Activated CD4-positive, CD25-positive, alpha-beta regulatory T cell (primary cell): ENCODE measurements around the gene GTPBP1.

Source experiments
- DNase-seq, 4 experiments: peaks; one replicate each; lab custom pipeline; 2025; lab: John Stamatoyannopoulos, UW

GTPBP1 gene

GRCh38 chr22:38740116-38740723 lies 34.5 kb downstream of the GTPBP1 start:
- no peak for DNase-seq

- no peak for DNase-seq
These were observed 35.0 kb downstream of the GTPBP1 start for GRCh38 chr22:38740754-38741153.

GRCh38 chr22:38741166-38741565 lies 35.4 kb downstream of the GTPBP1 start:
- DNase-seq, result no peak

GRCh38 chr22:38741576-38741975 lies 35.8 kb downstream of the GTPBP1 start:
- no peak for DNase-seq

GRCh38 chr22:38742176-38742942 lies 36.6 kb downstream of the GTPBP1 start:
- DNase-seq, result no peak

- DNase-seq, result no peak
These were observed 39.2 kb downstream of the GTPBP1 start for GRCh38 chr22:38744981-38745380.

DNA sequence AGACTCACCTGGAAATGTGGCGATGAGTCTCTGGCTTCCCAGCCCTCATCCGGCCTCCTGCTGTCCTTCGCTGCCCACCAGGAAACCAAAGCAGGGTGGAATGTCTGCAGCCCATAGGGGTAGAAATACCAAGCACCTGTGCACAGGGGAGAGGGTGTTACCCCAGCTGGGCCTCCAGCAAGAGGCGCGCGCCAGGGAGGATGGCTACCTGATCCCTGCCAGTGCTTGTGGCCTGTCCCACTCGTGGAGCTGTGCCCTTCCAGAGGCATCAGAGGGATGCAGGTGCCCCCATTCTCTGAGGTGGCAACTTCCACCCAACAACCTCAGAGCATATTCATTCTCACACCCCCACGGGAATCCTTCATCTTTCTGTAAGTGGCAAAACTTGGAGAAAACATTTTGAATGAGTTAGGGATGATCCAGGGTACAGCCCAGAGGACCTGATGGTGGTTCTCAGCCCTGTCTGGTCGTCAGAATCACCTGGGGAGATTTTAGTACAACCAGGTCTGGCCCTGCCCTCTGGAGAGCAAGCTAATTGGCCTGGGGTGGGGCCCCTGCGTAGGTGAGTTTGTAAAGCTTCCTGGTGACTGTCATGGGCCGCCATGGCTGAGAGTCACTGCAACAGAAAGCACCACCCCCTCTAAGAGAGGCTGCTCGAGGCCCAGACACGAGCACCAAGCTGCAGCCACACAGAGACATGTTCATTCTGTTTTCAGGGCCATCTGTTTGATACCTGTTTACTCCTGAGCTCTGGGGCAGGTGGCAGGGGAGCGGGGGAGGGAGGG lies 40.1 kb downstream of the GTPBP1 start:
- no peak for DNase-seq

GRCh38 chr22:38748487-38749136 lies 42.9 kb downstream of the GTPBP1 start:
- DNase-seq, result no peak

DNA sequence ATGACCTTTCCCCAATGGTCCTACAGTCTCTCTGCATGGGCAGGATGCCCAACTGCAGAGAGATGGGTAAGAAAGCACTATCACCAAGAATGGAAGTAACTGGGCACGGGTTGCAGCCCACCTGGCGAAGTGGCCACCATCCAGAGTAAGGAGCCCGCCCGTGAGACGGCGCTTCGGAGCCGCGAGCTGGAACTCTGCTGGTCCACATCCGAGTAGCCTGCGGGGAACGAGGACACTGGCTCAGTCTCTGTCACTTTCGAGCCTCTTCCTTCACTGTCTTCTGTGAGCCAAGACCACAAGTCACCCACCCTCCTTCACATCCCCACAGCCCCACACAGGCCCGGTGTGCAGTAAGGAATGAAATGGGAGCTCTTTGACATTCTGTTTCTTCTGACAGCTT lies 44.4 kb downstream of the GTPBP1 start:
- no peak for DNase-seq

DNA sequence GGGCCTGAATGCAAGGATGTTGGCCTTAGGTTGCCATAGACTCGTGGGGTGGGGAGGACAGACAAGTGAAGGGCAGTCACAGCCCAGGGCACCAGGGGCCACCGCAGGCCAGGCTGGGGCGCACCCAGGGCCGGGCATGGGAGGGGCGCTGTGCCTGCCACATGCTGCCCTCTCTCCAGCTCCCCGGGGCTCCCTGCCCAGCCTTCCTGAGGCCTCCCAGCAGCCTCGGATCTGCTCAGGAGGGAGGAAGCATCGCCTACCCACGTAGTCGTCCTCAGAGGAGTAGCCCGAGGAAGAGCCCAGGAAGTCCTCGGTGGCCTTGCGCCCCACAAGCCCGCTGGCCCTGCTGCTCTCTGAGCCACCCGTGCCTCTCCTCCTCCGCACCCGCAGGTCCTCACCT lies 44.9 kb downstream of the GTPBP1 start:
- no peak for DNase-seq

- DNase-seq, result no peak
These were observed 45.3 kb downstream of the GTPBP1 start for GRCh38 chr22:38751066-38751421.

GRCh38 chr22:38751422-38752346 lies 45.9 kb downstream of the GTPBP1 start:
- DNase-seq, result peak; percentile 21 to 74 (median 46)

DNA sequence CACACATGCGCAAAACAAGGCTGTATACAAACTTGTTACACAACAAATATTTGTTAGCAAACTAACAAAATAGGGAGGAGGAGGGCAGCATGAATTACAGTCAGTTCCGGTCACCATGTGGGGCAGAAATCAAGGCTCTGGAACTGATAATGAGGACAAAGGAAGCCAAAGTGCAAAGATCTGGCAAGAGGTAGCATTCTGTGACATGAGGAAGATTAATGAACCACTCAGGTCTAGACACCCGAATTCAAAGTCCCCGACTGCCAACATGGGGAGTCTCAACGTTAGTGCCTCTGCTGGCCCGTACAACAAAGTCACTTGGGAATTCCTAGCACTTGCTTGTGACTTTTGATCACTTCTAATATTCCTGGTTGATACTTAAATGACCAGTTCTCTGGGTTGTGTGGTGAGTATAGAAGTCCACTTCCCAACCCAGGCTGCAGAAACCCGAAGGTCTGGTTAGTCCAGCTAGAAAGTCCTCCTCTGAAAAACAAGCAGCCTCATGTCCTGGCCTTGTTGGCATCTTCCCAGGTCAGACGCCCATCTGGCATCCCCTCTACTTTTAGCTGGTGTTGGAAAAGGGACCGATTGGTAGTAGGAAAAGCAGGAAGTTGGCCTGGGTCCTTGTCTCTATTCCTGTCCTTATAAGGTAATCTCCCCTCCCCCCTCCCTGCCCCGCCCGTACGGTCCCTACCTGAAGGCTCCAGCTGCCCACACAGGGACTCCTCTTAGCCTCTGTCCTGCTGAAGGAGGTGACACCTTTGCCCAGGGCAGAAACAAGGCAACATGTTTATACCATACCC lies 48.4 kb downstream of the GTPBP1 start:
- DNase-seq, result no peak

DNA sequence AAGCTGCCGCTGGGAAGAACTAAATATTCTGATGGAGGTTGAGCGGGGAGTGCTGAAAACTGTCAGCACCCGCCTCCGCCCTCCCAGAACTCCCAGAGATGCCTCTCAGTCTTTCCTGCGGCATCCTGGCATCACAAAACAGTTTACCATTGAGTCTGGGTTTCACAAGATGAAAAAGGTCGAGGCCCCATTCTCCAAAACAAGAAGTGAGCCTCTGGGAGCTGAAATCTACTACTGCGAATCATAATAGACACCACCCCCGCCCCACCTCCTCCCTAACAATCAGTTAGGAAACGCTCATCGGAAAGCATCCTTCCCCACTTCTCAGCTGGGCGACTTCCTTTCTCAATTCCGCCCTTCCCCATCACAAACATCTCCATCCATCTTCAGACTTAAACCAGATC lies 49.0 kb downstream of the GTPBP1 start:
- no peak for DNase-seq

DNA sequence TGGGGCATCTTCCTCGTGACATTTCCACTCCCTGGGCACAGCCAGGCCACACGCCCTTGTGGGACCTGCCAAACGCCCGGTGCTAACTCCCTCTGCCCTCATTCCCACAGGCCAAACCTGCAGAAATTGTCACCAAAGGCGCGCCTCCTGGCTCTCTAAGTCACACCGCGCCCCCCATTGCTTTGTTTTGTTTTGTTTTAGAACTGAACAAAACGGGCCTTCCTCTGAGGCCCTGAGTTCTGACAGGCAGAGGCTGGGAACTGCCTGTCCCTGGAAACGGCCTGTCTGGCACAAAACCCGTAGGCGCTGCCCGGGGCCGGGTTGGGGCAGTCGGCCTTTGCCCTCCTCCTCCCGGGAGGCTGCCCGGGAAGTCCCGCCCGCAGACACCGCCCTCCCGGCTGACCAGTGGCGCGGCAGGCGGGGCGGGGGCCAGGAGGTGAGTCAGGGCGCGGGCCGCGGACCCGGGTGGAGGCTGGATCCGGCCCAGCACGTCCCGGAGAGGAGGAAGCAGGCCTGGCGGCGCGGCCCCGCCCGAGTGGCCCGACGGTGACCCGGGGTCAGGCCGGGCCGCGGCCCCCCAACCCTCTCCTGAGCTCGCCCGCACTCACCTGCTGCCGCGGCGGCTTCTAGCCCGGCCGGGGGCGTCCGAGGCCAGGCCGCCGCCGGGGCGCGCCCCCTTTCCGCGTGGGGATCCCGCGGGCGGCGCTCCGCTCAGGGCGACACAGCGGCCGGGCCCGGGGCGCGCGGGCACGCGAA lies 49.6 kb downstream of the GTPBP1 start:
- DNase-seq, result peak in 3 of 4 experiments; percentile 19 to 47 (median 37)

DNA sequence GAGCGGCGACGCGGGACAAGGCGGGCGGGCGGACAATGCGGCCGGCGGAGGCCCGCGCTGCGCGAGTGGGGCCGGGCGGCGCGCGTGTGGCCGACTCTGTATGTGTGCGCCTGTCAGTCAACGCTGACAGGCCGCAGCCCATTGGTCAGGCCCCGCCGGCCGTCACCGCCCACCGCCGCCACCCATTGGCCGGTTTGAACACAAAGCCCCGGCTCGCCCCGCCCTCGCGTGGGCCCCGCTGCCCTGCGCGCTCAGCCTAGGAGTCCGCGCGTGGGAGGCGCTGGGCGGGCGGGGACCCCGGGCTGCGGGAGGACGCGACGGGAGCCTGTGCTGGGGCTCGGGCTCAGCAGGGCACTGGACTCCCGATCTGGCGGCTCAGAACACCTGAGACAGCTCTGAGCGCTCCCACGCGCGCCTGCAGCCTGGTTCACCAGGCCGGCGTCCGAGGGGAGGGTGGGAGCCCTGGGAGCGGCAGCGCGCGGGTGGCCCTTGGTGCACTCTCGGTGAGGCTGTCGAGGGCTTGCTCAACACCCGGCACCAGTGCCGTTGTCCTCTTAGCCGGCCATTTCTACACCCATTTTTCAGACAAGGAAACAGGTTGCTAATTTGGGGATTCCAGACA lies 50.3 kb downstream of the GTPBP1 start, which contains the start of gene SUN2:
Gene SUN2 (minus strand): TSS at position 88 of the 622 bp plus-strand sequence. CDS start 3,370 bp downstream, outside the sequence.
- DNase-seq, result peak; percentile 87 to 91 (median 88)

GRCh38 chr22:38756711-38757463 lies 51.1 kb downstream of the GTPBP1 start:
- DNase-seq, result no peak

DNA sequence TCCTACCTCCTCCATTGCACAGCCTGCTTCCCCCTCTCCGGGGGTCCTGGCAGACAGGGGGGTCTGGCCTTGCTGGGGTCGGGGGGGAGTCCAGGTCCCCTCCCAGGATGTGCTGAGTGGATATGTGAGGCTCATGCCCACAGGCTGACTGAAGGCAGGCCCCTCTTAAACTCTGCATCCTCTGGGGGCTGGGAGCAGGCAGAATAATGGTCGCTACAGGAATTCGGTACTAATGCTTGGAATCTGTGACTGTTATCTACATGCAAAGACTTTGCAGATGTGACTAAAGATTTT lies 51.7 kb downstream of the GTPBP1 start:
- no peak for DNase-seq
